ENCODE data around the gene KPNA1.

Gene KPNA1

DNA sequence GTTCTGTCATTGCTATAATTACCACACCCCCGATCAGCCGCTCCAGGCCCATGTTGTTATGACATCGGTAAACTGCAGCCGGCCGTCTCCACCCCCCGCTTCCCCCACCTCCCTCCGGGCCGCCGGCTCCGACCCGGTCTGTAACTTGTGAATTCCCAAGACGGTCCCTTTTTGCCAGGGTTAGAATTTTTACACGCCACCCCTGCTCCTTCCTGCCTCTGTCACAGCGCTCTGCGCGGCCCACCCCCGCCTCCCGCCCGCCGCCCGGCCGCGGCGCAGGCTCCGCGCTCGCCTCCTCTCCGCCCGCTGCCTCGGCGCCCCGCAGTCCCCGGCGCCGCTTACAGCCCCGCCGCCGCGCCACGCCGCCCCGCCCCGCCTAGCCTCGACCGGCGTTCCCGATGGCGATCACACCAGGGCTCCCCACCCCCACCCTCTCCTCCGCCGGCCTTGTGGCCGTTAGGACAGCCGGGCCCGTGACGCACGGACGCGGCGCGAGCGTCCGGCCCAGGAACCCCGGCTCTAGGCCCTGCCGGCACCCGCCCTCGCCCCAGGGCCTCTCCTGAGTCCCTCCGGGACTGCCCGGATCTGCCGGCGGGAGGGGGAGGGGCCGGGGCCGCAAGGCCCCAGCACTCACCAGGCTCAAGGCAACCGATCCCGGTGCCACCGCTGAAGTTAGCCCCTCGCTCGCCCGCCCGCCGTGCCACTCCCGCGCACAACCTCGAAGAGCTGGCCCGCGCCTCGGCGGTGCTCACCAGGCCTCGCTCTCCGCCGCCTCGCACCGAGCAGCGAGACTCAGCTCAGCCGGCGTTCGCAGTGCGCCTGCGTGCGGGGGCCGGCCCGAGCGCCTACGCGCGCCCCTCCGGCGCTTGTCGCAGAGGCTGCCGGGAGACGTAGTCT lies at the start of gene KPNA1:
TSS of gene KPNA1 (minus strand) at position 817 of the 897 bp plus-strand sequence. CDS start 18,374 bp downstream, outside the sequence.
- no peak for FAIRE-seq

DNA sequence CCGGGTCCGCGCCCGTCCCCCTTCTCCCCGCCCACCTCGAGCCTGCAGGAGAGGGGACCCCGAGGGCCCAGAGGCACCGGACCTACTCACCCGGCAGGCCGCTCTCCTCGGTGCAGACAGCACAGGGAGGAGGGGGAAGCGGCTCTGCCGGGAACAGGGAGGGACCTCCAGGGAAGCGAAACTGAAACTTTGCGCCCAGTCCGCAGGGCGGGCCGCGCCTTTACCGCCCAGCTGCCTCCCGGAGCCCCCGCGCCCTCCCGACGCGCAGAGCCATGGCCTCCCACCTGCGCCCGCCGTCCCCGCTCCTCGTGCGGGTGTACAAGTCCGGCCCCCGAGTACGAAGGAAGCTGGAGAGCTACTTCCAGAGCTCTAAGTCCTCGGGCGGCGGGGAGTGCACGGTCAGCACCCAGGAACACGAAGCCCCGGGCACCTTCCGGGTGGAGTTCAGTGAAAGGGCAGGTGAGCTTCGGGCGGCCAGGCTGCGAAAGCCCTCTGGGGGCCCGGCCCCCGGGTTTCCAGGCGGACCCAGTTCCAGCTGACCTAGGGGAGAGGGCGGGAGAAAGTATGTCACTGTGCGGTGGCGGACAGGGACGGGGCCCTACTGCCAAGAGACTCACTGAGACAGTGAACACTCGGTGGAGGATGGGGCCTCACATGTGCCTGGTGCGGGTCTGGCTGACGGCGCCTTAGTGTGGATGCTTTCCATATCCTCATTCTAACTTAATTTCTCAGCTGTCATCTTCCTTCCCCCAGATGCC lies 49.6 kb upstream of the KPNA1 start, which contains the start of the genes DTX3L and PARP9:
TSS of gene DTX3L (plus strand) at position 184 of the 758 bp plus-strand sequence. CDS start at position 273, 89 bp downstream.
TSS of gene PARP9 (minus strand) at position 146 of the 758 bp plus-strand sequence. CDS start 4,680 bp downstream, outside the sequence.
- FAIRE-seq, result no peak

DNA sequence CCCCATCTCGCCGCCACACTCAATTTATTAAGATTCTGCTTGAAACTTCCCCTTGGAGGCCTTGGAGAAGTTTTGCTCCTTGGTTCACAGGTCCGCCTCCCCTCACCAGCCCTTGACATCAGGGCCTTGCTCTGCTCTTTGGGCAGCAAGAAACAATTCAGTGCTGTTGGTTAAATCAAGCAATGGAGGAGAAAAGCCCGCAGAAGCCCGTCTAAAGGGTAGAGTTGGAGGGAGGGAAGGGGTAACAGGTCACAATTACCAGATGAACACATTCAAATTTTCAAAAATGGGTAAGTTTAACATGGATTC lies 48.9 kb upstream of the KPNA1 start:
- FAIRE-seq, result no peak

DNA sequence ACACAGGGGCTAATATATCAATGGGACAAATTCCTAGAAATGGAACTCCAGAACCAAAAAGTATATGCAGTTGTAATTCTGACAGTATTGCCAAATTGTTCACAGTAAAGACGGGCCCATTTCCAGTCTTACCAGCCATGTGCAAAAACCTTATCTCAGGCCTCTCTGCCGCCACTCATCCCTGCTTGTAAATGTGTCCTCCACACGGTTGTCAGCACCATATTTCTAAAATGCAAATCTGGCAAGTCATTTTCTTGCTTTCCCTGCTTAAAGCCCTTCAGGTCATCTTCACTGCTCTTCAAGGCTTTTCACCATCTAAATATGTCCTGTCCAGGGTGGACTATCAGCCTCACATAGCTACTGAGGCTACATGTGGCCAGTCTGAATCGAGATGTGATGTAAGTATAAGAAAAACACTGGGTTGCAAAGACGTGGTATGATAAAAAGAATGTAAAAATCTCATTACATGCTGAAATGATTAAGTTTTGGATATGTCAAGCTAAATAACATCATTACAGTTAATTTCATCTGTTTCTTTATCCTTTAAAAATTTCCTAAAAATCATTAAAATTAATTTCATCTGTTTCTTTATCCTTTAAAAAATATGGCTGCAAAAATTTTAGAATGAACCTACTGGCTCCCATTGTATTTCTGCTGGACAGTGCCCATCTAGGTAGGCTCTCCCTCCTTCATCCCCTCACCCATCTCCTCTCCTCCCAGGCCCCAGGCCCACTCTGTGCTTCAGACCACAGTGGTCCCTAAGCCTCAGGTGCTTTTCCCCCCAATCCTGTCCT lies 48.4 kb upstream of the KPNA1 start:
- no peak for FAIRE-seq

DNA sequence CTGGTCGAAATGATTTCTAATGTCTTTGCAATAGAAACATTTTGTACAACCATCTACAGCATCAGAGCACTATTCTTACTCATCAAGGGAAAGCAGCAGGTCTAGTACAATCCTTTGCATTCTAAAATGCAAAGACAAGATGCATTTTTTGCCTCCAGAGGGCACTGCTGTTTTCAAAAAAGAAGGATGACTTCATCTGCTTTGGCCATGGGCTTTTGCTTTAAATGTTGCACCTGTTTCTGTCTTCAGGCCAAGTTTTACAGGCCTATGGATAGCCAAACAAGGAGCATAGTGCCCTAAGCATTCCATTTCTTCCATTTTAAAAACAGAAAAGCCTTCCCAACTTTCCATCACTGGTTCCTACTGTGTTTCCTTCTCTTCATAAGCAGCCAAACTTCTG lies 45.9 kb upstream of the KPNA1 start:
- peak; percentile 89 for FAIRE-seq

DNA sequence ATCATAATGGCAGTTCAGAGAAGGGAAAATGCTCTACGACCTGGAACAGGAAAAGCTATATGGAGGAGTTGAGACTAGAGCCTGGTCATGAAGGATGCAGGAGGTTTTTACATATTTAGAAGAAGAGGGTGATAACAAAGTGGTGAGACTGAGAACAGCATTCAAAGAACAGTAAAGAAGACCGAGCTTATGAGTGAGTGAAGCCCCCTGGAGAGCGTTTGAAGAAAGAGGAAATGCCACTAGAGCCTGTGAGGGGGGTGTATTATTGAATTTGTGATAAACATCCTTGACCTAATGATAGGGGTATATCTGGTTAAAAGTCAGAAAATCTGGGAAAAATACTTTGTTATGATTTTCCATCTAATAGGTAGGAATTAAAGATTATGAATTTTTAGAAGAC lies 45.2 kb upstream of the KPNA1 start:
- no peak for FAIRE-seq

DNA sequence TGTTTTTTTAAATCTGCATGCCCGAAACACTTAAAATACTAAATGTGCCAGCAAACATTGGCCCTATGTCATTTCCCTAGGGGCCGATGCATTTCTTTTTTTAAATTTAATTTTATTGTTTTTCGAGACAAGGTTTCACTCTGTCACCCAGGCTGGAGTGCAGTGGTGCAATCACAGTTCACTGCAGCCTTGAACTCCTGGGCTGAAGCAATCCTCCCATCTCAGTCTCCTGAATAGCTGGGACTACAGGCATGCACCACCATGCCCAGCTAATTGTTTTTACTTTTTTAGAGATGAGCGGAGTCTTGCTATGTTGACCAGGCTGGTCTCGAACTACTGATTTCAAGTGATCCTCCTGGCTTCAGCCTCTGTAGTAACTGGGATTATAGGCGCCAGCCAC lies 43.9 kb upstream of the KPNA1 start:
- FAIRE-seq, result no peak

DNA sequence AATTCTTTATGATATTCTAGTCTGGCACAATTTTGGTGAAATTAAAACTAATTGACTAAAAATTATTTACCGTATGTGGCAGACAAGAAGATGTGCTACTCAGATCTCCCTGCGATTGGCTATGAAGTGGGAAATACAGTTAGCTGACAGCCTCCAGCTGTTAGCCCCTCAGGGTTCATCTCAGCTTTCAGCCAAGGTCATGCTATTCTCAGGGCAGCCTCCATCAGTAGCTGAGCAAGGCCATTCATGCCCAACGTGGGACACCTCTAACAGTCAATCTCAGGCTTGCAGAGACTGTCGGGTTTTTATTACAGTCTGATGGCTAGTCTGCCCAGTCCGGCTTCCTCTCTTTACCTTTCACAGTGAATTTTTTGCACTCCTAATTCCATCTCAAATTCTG lies 42.6 kb upstream of the KPNA1 start:
- no peak for FAIRE-seq

DNA sequence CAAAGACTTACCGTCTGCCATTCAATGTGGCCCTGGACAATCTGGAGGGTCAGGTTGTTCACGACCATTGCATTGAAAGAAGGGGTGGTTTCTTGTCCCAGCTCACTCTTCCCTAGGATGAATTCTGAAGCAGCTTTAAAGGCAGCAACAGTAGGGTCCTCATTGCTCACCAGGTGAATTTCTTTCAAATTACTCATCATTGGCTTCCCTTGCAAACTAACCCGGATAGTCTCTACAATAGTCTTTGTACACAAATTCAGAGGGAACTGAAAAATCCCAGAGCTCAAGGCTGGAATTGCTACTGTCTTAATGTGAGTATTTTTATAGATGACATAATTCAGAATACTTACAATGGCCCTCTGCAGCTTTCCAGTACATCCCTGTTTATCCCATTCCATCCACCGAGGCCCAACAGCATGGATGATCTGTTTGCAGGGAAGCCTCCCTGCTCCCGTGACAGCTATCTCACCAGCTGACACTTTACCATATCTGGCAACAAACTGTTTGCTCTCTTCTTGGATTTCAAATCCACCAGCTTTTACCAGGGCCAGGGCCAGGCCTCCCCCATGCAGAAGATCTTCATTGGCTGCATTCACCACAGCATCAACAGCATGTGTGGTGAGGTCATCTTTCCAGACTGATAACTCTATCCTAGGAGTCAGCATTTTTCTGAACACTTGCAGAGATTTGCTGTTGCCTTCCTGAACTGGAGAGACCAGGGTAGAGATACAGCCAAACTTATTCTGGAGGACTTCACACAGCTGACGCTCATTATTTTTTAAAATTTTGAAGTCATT lies 40.7 kb upstream of the KPNA1 start:
- FAIRE-seq, result no peak

DNA sequence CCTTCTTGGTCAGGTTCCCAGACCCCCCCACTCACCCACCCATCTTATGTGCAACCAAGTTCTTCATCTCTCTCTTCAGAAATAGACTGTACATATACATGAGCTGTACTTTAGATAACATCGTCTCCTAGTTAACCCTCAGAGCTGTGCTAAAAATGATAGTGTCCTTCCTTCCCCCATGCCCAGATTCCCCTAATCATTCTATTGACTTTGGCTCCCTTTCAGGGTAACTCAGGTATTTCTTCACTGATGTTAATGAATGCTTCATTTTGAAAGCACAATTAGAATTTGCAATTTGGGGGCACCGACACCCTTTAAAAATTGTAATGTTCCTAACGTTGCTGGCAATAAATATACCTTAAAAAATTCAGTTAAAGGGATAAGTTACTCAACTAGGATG lies 38.4 kb upstream of the KPNA1 start:
- FAIRE-seq, result no peak

DNA sequence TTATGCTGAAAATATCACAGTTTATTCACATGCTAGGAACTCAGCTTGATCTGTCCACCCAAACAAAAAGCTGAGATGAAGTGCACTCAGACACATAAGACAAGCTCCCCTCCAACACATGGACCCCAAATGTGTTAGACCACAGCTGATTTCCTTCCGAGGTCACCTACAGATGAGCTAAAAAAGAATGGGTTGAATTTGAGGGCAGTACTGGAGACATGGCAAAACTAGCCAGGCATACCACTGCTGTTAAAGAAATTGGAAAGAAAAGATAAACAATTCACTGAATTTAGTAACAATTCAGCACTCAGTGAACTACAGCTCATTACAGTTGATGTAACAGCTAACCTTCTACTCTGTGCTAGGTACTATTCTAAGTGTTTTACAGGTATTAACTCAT lies 33.9 kb upstream of the KPNA1 start:
- FAIRE-seq, result no peak

DNA sequence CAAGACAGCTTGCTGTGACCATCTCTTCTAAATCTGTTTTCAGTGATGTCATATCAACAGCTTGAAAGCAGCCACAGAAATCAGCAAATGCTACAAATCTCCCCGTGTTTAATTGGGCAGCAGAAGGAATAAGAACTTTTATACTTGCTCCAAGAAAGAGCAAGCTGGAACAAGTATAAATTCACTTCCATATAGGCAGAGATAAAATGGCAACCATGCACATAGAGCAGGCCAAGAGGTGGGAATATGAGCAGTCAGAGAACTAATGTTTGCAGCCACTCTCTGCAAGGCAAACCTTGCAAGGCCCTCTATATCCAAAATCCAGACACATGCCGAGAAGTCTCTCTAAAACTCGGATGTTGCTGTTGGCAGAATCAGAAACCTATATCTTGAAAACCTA lies 33.3 kb upstream of the KPNA1 start:
- no peak for FAIRE-seq

DNA sequence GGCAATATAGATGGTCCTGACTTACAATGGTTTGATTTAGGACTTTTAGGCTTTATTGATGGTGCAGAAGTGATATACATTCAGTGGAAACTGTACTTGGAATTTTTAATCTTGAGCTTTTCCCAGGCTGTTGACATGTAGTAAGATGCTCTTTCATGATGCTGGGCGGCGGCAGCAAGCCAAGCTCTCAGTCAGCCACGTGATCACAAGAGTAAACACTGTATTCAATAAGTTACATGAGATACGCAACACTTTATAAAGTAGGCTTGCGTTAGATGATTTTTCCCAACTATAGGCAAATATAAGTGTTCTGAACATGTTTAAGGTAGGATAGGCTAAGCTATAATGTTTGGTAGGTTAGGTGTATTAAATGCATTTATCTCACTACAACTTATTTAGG lies 31.4 kb upstream of the KPNA1 start:
- no peak for FAIRE-seq

DNA sequence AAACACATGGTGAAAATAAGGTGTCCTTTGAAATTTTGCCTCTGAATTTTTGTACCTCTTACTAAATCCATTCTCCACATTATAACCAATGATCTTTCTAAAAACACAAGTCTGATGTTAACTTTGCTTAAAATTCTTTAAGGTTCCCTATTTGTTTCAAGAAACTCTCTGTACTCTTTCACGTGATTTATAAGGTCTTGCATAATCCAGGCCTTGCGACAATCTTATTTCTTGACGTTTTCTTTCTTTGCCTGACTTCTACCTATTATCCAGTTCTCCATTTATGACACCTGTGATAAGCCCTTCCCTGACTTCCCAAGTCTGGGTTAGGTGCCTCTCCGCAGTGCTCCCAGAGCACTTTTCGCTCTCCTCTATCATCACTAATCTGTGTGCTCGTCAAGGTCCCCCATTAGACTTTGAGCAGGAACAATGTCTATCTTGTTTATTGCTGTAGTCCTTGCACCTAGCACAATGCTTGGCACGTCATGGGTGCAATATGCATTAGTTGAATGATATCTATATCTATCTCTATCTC lies 24.3 kb upstream of the KPNA1 start:
- FAIRE-seq, result no peak

DNA sequence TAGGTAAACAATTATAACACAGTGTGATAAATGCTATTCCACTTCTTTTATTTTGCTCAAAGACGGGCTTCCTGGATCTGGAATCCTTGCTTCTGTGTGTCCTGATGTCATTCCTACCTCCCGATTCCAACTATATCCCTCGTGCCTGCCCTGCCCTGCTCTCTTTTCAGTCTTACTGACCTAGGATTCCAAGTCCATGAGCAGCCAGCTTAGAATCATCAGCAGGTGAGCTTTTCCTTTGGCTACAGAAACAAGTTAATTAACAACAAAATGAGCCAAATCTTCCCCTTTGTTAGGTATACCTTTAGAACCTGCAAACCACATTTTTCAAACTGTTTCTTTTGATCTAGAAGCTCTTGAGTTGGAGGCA lies 21.9 kb upstream of the KPNA1 start:
- FAIRE-seq, result no peak

DNA sequence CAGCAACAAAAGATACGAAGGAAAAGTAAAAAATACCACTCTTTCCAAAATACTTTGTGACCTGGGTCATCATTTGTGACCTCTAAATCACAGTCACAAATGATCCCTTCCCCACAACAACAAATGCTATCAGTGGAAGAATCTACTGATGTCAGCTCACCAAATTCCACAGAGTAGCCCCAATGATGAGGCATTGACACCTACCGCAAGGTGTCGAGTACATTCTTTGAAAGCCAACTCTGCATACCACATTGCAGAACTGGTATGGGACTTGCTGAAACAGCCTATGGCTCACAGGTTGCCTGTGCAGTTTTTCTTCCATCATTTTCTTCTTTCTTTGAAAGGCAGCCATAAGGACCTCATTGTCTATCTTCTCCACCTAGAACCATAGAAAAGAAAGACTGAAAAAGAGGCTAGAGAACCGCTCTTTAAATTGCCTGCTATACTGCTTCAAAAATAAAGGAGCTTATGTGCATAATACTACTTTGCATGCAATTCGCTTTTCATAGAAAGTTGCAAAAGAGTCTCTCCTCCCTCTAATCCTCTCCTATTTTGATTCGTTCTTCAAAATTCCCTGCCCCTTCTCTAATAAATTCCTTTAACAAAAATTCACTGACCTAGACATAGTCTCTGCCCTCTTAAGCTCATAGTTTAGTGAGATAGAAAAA lies 21.4 kb upstream of the KPNA1 start:
- FAIRE-seq, result no peak

DNA sequence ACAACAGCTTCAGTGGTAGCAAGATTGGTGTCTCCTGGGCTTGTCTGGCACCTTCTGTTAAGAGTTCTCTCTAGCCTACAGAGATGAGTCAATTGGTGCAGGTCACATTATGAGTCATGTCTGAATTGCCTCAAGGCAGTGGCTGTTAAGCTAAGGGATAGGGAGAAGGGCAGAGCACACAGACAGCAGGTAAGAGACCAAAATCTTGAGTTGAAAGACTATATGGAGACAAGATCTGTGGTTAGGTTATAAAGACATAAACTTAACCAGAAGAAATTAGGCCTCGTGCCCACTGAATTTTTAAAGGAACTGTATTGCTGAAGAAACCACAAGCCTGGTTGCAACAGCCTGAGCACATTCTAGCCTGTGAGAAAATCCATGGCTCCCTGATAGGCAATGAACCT lies 19.2 kb upstream of the KPNA1 start:
- FAIRE-seq, result no peak

DNA sequence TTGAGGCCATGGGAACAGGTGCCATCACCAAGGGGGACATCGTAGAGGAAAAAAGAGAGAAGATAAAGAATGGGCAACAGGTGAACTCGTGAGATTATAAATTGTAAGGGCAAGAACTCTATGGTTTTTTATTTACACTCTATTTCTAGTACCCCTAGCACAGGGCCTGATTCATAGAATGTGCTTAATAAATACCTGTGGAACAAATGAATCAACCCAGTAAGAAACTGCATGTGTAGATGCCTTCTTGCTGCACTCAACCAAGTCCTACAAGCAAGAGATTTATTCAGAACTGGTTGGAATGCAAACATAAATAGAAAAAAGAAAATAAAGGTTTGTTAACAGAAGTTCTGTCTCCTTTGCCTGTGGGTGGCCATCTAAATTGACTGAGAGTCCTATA lies 18.7 kb upstream of the KPNA1 start:
- FAIRE-seq, result no peak

DNA sequence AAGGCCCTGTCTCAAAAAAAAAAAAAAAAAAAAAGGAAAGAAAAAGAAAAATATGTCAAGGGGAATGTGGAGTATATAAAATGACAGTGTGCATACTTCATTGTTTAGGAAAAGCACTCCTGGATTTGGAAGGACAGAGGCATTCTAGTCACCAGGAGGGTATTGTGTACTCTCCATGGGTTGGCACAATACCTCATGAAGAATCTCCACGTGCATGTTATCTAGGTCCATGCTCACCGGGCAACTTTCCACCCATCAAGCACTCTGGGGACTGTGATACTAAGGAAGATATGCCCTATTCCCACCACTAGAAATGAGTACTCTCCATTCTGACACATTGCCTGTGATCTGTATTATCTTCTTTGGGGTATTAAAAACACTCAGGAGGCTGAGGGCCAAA lies 15.4 kb upstream of the KPNA1 start:
- no peak for FAIRE-seq

DNA sequence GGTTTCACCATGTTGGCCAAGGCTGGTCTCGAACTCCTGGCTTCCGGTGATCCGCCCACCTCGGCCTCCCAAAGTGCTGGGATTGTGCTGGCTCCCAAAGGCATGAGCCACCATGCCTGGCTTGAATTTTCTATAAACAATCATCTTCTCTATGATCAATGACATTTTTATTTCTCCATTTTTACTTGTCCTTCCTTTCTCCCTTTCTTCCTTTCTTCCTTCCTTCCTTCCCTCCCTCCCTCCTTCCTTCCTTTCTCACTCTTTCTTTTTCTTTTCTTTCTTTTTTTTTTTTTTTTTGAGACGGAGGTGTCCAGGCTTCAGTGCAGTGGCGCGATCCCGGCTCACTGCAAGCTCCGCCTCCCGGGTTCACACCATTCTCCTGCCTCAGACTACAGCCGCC lies 8.6 kb upstream of the KPNA1 start:
- no peak for FAIRE-seq

DNA sequence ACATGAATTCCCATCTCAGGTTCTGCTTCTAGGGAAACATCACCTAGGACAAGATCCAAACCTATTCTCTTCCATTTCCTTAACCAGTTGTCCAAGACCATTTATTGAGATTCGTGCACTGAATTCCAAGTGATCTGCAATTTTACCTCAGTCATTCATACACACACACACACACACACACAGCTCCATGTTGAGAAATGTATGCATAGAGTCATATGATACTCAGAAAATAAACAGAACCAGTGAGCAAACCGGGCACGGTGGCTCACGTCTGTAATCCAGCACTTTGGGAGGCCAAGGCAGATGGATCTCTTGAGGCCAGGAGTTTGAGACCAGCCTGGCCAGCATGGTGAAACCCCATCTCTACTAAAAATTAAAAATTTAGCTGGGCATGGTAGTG lies 6.1 kb upstream of the KPNA1 start:
- no peak for FAIRE-seq

DNA sequence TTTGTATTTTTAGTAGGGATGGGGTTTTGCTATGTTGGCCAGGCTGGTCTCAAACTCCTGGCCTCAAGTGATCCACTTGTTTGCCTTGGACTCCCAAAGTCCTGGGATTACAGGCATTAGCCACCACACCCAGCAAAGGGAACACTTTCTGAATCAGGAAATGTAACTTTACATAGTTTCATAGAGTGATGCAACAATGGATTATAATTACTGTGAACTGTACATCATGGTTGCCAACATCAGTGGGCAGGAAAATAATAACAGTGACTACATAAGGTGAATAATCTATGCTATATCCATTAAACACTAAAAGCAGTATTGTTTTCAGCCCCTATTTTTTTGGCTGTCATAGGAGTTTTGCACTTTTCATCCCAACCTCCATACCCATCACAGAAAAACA lies 5.0 kb upstream of the KPNA1 start:
- FAIRE-seq, result no peak
